Neural cell (in vitro differentiated cells): ENCODE results near the gene LRRC4B. TPM values are rescaled to one million over a fixed set of nuclear protein-coding genes. Genes with fewer than 3 reads are reported as not detected.
A peak's percentile ranks its signal among the peaks of the same experiment; 100 is the strongest.

ENCODE experiments used
- H2AFZ ChIP-seq: fragments of 200-600, 300-800 bp; sonication (generic), shearing (Covaris generic); 2 replicates; pipeline ENCODE4 v1.6.0; 2014; ENCODE audit warnings: low read depth, mild to moderate bottlenecking, antibody characterized with exemption, low read length, moderate library complexity
- H3F3A ChIP-seq: fragments of 200-600 bp; shearing (Covaris generic); 2 replicates; pipeline ENCODE4 v1.6.1; 2016; ENCODE audit warnings: mild to moderate bottlenecking, moderate library complexity, mixed read lengths, antibody characterized with exemption, low read length; ENCODE audit not compliant: insufficient read depth, poor library complexity, severe bottlenecking
- H3K27ac ChIP-seq: fragments of 200-600, 300-800 bp; sonication (generic), shearing (Covaris generic); 2 replicates; pipeline ENCODE4 v1.5.1; 2014; ENCODE audit warnings: mild to moderate bottlenecking, low read length, moderate library complexity
- H3K27me3 ChIP-seq: fragments of 300-800, 200-600 bp; sonication (generic), shearing (Covaris generic); 2 replicates; pipeline ENCODE4 v1.6.0; 2014; ENCODE audit warnings: mild to moderate bottlenecking, low read depth, low read length, moderate library complexity; ENCODE audit not compliant: insufficient read depth
- H3K36me3 ChIP-seq: fragments of 300-800, 200-600 bp; sonication (generic), shearing (Covaris generic); 2 replicates; pipeline ENCODE4 v1.5.1; 2014; ENCODE audit warnings: mild to moderate bottlenecking, antibody characterized with exemption, low read length, moderate library complexity; ENCODE audit not compliant: insufficient read depth
- H3K4me2 ChIP-seq: fragments of 300-800, 200-600 bp; sonication (generic), shearing (Covaris generic); 2 replicates; pipeline ENCODE4 v1.6.0; 2014; ENCODE audit warnings: mild to moderate bottlenecking, low read length
- H3K4me3 ChIP-seq: fragments of 300-800, 200-600 bp; sonication (generic), shearing (Covaris generic); 2 replicates; pipeline ENCODE4 v1.5.1; 2014; ENCODE audit warnings: mild to moderate bottlenecking, low read length, moderate library complexity
- H3K79me2 ChIP-seq: fragments of 200-600 bp; shearing (Covaris generic); replicated peaks from 2 replicates; pipeline ENCODE4 v1.6.0; 2014; ENCODE audit warnings: mild to moderate bottlenecking, low read length, moderate library complexity; ENCODE audit not compliant: insufficient read depth
- H3K9ac ChIP-seq: fragments of 300-800, 200-600 bp; sonication (generic), shearing (Covaris generic); 2 replicates; pipeline ENCODE4 v1.6.1; 2016; ENCODE audit warnings: mild to moderate bottlenecking, low read length, mixed read lengths
- H3K9me2 ChIP-seq: fragments of 200-600 bp; shearing (Covaris generic); 2 replicates; pipeline ENCODE4 v1.6.1; 2016; ENCODE audit warnings: mild to moderate bottlenecking, low read length, mixed read lengths; ENCODE audit not compliant: insufficient read depth
- H3K9me3 ChIP-seq: fragments of 200-600, 300-800 bp; sonication (generic), shearing (Covaris generic); 2 replicates; pipeline ENCODE4 v1.6.1; 2016; ENCODE audit warnings: mild to moderate bottlenecking, mixed run types, low read length, moderate library complexity, mixed read lengths
- H4K20me1 ChIP-seq: fragments of 200-600 bp; shearing (Covaris generic); 2 replicates; pipeline ENCODE4 v1.6.1; 2016; ENCODE audit warnings: mild to moderate bottlenecking, mixed run types; ENCODE audit not compliant: insufficient read depth
- CTCF ChIP-seq: fragments of 450-650 bp; IDR thresholded peaks from 2 replicates; pipeline ENCODE4 v1.5.1; 2014; ENCODE audit warnings: antibody characterized with exemption, mild to moderate bottlenecking, moderate library complexity; ENCODE audit not compliant: poor library complexity, severe bottlenecking
- EP300 ChIP-seq: fragments of 450-650 bp; conservative IDR thresholded peaks from 2 replicates; pipeline ENCODE4 v1.6.1; 2014; ENCODE audit warnings: antibody characterized with exemption, mild to moderate bottlenecking, moderate library complexity; ENCODE audit not compliant: poor library complexity, severe bottlenecking
- MXI1 ChIP-seq: fragments of 450-650 bp; conservative IDR thresholded peaks from 2 replicates; pipeline ENCODE4 v1.6.1; 2014; ENCODE audit warnings: antibody characterized with exemption, mild to moderate bottlenecking; ENCODE audit not compliant: poor library complexity, severe bottlenecking
- POLR2AphosphoS5 ChIP-seq: IDR thresholded peaks from 2 replicates; pipeline ENCODE4 v1.6.1; 2012
- RAD21 ChIP-seq: fragments of 450-650 bp; conservative IDR thresholded peaks from 2 replicates; pipeline ENCODE4 v1.6.1; 2014; ENCODE audit warnings: antibody characterized with exemption, mild to moderate bottlenecking, moderate library complexity
- REST ChIP-seq: IDR thresholded peaks from 2 replicates; pipeline ENCODE4 v1.6.1; 2012; ENCODE audit warnings: borderline replicate concordance
- polyA plus RNA-seq: library from polyadenylated mRNA; depleted of rRNA; stranded (reverse); fragments of >200 nt; gene quantifications from 2 replicates; pipeline ENCODE4 v1.2.3, GENCODE V29; 2014

LRRC4B gene
- polyA plus RNA-seq, 1 donor from 2014 or later: 83.1 TPM

- Histone ChIP-seq H4K20me1 (peaks cover 28% of the 10 kb centered on the region), H3K9me2 (no peaks in the 10 kb centered on the region), H3K27ac (peak overlapping the region; percentile 81), H3K4me3 (peak overlapping the region; percentile 87), H3K9me3 (no peaks in the 10 kb centered on the region), H3F3A (peaks cover 5% of the 10 kb centered on the region), H3K9ac (peak overlapping the region; percentile 84), H3K36me3 (no peaks in the 10 kb centered on the region), H2AFZ (no peak overlapping the region), H3K4me2 (peak overlapping the region; percentile 95), H3K79me2 (peaks cover 50% of the 10 kb centered on the region), H3K27me3 (no peaks in the 10 kb centered on the region)
- no peak for TF ChIP-seq RAD21
- TF ChIP-seq MXI1: peak; percentile 73
- no peak for TF ChIP-seq CTCF
- TF ChIP-seq POLR2AphosphoS5: peak; percentile 6
- TF ChIP-seq EP300: no peak
These were observed 988 bp downstream of the LRRC4B start for GRCh38 chr19:50567052-50567841.

- Histone ChIP-seq H4K20me1 (peaks cover 31% of the 10 kb centered on the region), H2AFZ (no peak overlapping the region), H3K4me2 (peak overlapping the region; percentile 95), H3K9me3 (no peaks in the 10 kb centered on the region), H3K9me2 (no peaks in the 10 kb centered on the region), H3K79me2 (peaks cover 59% of the 10 kb centered on the region), H3K4me3 (peak overlapping the region; percentile 87), H3K27ac (peak overlapping the region; percentile 81), H3F3A (peaks cover 5% of the 10 kb centered on the region), H3K36me3 (no peaks in the 10 kb centered on the region), H3K9ac (peak overlapping the region; percentile 84), H3K27me3 (no peaks in the 10 kb centered on the region)
- TF ChIP-seq EP300 (no peak), REST (no peak), MXI1 (no peak)
These were observed 2.0 kb downstream of the LRRC4B start for GRCh38 chr19:50565984-50566903.
